HS-5 (cell line): ENCODE results near the gene HSPBP1.
"Not testable (repeated sequence)": the region's sequence is repeated elsewhere in the genome, so short reads cannot be mapped to it uniquely, and the experiment has no call there.

Source experiments
- DNase-seq: peaks from one replicate; pipeline ENCODE4 v3.0.0-alpha.2; 2012; ENCODE audit warnings: low read depth

The HSPBP1 gene, protein sequence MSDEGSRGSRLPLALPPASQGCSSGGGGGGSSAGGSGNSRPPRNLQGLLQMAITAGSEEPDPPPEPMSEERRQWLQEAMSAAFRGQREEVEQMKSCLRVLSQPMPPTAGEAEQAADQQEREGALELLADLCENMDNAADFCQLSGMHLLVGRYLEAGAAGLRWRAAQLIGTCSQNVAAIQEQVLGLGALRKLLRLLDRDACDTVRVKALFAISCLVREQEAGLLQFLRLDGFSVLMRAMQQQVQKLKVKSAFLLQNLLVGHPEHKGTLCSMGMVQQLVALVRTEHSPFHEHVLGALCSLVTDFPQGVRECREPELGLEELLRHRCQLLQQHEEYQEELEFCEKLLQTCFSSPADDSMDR

DNA sequence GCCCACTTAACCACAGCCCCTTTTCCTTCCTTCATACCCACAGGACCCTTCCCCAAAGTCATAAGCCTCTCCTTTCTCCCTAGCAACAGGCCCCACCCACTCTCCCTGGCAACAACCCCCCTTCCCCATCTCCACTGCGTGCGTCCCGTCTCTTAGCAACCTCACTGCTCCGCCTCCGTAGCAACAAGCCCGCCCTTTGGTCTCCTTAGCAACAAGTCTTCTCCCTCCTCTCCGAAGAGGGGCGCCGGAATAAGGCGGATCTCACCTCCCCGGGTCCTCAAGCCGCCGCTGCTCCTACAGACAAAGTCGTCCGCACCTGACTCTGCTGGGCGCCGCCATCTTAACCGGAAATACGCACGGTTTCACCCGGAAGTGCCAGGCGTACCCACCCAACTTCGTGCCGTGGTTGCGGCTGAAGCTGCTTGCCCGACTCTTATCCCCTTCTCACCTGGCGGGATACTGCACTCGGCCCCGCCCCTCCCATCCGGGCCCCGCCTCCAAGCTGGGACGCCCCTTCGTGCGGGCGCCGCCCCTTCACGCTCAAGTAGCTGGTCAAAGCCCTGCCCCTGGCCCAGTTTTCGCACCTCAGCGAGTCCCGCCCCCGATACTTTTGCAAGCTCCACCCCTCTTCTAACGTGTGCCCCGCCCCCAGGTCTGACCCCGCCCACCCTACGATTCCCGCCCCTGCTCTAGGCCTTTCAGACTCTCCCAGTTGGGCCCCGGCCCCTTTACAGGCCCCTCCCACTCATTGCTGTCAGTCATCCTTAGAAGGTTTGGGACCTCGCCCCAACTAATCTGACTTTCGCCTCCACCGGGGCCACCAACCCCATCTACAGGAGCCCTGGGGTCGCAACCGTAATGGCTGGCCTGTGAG lies at the start of gene HSPBP1:
HSPBP1 (minus strand) TSS at position 341 of the 874 bp plus-strand sequence. CDS start 502 bp downstream, outside the sequence.
- peak; percentile 89 for DNase-seq

DNA sequence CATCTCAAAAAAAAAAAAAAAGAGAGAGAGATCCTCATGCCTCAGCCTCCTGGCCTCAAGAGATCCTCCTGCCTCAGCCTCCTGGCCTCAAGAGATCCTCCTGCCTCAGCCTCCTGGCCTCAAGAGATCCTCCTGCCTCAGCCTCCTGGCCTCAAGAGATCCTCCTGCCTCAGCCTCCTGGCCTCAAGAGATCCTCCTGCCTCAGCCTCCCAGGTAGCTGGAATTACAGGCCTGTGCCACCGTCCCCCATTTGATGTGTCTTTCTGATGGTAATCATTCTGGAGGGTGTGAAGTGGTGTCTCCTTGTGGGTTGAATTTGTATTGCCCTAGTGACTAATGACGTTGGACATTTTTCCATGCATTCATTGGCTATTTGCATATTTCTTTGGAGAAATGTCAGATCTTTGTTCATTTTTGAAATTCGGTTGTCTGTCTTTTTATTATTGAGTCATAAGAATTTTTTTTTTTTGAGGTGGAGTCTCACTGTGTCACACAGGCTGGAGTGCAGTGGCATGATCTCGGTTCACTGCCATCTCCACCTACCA lies 48.9 kb upstream of the HSPBP1 start:
- not testable (repeated sequence) for DNase-seq

DNA sequence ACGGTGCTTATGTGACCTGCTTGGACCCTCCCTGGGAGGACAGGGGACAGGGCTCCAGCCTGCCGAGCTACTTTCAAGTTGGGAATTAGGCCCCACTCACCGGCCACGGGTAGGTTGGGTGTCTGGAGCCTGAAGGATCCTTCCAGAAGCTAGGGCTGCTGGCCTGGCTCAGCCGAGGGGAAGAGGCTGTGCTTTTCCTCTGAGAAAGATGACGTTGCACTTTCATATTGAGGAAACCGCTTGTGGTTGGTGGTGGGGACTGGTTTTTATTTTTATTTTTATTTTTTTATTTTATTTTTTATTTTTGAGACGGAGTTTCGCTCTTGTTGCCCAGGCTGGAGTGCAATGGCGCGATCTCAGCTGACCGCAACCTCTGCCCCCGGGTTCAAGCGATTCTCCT lies 45.3 kb upstream of the HSPBP1 start, which contains the start of gene TMEM150B:
TMEM150B (minus strand) TSS at position 170 of the 400 bp plus-strand sequence. CDS start 4,305 bp downstream, outside the sequence.
- no peak for DNase-seq

DNA sequence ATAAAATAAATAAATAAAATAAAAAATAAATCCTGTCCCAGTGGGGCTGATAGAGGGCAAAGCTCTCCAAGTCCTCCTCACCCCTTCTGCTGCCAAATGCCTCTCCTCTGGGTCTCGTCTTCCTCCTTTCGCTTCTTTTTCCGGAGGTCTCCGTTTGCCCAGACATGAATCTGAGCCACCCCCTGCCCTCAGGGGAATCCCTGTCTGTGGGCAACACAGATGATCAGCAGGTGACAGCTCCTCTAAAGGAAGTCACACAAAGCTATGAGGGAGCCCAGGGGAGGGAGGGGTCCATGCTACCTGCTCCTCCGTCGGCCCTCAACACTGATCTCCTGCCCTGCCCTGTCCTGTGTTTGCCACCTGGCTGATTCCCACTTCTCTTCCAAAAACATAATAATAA lies 44.8 kb upstream of the HSPBP1 start:
- DNase-seq = no peak

DNA sequence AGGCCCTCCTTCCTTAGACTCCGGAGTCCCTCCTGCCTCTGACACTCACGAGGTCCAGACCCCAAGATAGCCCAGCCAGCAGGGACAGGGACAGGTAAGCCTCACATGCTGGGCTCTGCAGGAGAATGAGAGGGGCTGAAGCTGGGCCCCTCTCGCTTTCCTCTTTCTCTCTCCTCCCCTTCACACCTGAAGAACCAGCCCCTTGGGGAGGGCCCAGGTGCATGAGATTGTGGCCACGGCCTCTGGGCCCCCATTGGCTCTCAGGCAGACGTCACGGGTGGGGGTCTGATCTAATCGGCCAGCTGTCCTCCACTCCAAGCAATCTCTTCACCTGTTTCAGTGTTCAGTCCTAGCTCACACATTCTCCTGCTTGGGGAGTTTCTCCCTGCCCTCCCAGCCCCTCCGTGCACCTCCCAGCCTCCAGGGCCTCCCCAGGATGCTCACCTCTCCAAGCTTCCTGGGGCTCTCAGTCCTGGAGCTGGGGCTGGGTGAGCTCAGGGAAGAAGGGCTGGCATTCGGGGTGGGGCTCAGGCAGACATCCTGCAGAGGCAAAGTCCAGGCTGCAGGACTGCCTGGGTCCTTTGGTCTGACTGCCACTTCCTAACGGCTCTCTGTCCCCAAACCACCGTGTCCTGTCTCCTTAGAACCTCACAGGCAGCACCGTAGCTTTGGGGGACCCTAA lies 42.4 kb upstream of the HSPBP1 start:
- no peak for DNase-seq

DNA sequence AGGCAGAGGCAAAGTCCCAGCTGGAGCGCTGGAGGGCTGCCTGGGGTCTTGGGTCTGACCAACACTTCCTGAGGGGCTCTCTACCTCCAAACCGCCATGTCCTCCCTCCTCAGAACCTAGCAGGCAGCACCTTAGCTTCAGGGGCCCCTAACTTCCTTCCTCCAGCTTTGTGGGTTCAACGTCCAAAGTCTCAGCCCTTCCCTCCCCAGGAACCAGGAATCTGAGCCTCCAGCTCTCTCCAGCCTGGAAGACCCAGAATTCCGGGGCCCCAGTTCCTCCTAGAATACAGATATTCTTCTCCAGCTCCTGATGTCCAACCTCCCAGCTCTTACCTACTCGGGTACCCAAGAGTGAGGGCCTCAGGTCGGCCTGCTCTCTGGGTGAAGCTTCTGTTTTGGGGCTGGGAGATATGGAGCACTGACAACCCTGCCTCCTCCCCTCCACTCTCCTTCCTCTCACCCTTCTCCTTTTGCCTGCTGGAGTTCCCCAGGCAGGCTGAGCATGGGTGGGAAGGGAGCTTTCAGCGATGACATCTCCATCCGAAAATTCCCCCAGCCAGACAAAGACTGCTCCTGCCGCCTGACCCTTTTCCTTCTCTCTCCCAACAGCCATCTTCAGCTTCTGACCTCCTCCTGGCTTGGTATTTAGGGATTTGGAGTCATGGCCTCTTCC lies 41.7 kb upstream of the HSPBP1 start:
- DNase-seq = no peak

DNA sequence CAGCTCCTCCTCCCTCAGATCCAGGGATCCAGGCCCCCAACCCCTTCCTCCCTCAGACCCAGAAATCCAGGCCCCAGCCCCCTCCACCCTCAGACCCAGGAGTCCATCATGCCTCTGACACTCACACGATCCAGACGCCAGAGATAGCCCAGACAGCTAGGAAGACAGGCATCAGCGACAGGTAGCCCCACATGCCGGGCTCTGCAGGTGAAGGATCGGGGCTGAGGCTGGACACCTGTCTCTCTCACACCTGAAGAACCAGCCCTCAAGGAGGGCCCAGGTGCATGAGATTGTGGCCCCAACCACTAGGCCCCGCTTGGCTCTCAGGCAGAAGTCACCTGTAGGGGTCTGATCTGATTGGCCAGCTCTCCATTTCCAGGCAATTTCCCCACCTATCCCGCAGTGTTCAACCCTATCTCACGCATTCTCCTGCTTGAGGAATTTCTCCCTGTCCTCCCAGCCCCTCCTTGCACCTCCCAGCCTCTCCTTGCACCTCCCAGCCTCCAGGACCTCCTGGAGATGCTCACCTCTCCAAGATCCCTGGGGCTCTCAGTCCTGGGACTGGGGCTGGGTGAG lies 41.0 kb upstream of the HSPBP1 start:
- no peak for DNase-seq

DNA sequence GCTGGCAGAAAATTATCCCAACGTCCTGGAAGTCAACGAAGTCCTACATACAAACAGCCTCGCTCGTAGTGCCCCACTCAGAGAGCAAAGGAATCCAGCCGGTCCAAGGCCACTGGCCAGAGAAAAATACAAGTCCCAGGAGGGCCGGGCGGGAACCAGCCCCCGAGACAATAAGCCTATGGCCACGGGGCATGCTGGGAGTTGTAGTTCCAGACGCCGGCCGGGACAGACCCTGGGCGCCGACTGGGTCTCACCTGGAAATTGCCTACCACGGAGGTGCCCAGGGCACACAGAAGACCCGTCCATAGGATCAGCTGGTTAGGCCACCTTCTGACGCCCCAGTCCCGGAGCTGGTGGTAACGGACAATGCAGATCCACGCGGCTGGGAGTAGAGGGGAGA lies 39.9 kb upstream of the HSPBP1 start:
- DNase-seq = no peak

DNA sequence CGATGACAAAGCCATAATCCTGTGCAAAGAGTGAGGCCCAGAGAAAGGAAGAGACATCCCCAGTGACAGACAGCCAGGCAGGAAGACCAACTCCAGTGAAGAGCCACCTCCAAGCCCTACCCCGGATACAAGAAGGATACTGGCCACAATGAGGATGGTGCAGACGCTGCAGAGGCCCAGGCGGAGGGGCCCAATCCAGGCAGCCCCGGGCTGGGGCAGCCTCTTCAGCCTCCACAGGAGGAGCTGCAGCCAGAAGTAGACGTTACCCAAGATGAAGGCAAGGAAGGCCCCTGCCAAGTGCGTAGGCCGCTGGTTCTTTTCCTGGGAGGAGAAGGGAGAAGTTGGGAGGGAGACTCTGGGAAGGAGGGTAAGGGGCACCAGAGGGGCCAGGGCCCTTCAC lies 36.7 kb upstream of the HSPBP1 start:
- no peak for DNase-seq

DNA sequence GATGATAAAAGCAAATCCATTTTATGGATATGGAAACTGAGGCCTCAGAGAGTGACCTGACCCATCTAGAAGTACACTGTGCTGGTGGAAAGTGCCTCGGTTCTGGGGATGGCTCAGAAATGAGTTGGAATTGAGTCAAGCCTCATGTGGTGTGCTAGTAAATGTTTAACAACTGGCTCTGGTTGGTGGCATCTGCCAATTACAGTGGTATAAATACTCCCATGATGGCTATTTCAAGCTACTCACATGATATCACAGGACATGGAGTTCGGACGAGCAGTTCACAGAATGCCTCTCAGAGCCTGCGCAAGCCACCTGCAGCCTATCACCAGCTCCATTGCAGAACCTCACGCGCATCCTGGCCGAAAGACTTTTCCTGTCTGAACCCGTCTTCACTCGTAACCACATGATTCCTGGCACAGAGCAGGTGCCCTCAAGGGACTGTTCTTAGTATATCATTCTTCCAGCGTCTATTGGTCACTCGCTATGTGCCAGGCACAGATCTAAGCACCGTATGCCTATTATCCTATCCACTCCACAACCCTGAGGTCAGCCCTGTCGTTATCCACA lies 36.1 kb upstream of the HSPBP1 start:
- no peak for DNase-seq

DNA sequence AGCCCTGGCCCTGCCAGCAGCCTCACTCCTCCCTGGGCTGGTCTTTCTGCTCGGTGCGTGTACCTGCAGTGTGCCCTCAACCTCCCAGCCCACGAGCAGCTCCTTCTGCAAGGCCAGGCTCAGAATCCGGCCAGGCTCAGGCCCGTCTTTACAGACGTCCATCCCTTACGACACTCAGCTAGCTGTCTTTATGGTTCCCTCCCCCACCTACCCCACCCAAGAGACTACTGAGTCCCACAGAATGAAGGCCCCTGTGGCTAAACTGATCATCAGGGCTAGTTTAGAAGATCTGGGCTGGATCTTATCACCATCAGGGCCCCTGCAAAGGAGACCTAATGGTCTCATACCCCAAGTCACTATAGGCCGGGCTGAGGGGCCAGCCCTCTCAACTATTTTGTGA lies 34.5 kb upstream of the HSPBP1 start:
- no peak for DNase-seq

DNA sequence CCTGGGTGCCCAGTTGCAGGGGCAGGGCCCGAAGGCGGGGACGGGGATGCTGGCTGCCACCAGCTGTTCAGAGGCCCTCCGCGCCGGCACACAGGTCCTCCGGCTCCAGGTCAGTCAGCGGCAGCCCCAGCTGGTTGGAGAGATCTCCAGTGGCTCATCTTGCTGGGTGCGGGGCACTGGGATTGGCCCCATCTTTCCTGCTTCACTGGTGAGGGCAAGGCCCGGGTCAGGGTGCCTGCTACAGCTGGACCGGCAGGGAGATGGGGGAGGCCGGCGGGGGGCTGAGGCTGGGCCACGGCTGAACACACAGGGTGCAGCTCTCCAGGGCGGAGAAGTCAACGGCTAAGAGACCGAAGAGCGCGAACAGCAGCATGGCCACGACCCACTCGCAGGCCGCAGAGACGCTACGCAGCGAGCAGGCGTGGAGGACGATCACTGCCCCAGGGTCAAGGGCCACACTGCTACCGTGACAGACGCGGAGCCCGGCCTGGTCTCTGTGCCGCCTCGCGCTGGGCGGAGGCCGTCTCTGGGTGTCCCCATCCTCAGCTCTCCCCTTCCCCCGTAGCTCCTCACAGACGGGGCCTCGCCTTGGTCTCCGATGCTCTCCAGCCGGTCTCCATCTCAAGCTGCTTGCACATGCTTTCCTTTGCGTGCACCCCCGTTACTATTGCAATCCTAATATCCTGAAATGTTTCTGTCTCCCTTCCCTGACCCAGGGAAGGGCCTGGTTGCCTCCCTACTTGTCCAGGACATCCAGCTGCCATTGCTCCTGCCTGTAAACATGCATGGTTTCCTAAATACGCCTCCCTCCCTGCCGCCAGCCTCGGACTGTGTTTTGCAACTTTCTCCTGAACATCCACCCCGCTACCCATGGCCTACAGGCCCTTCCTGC lies 33.0 kb upstream of the HSPBP1 start:
- DNase-seq = no peak

DNA sequence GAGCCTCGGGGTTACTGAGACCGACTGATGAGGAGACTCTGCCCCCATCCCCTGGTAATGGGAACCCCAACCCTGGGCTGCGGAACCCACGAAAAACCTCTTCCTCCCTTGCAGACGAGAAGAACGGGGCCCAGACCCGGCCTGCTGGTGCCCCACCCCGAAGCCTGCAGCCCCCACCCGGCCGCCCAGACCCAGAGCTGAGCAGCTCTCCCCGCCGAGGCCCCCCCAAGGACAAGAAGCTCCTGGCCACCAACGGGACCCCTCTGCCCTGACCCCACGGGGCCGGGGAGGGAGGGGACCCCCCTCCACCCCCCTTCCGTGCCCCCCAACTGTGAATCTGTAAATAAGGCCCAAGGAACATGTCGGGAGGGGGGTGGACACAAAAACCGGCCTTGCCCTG lies 31.9 kb upstream of the HSPBP1 start:
- DNase-seq = no peak

DNA sequence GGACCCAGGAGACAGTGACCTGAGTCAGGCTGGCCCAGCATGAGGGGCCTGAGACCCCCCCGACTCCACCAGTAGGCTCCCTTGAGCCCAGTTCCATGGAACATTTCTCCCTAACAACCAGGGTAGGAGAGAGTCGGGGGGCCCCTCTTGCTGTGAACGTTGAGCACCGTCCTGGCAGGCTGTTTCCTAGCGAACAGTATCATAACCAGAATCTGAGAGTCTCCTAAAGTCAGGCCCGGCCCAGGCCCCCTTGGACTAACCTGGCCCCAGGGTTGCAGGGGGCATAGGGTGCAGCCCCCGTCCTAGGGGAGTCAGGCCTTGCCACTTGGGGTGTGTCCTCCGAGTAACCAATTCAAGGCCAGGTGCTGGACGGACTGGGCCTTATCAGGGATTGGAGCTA lies 31.5 kb upstream of the HSPBP1 start:
- DNase-seq = no peak

DNA sequence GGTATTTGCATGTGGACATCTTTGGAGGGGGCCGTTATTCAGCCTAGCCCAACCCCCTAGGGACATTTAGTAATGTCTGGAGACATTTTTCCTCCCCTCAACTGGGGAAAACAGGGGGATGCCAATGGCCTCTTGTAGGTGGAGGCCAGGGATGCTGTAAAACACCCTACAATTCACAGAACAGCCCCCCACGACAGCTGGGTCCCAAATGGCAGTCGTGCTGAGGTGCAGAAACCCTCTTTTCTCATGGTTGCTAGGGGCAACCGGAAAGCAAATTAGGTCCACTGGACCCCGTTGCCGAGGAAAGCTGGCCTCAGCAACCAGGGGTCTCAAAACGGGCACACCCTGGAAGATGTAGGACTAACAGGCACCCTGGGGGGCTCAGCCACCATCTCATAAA lies 30.6 kb upstream of the HSPBP1 start:
- no peak for DNase-seq

DNA sequence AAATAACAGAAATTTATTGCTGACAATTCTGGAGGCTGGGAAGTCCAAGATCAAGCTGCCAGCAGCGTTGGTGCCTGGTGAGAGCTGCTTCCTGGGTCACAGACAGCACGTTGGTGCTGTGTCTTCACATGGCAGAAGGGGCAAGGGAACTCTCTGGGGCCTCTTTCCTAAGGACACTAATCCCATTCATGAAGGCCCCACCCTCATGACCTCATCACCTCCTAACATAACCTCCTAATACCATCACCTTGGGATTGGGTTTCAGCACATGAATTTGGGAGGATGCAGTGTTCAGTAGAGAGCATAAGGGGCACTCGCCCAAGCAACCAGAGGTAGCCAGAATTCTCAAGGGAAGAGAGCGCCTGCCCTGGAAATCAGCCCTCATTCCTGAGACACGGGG lies 29.5 kb upstream of the HSPBP1 start:
- DNase-seq = no peak

DNA sequence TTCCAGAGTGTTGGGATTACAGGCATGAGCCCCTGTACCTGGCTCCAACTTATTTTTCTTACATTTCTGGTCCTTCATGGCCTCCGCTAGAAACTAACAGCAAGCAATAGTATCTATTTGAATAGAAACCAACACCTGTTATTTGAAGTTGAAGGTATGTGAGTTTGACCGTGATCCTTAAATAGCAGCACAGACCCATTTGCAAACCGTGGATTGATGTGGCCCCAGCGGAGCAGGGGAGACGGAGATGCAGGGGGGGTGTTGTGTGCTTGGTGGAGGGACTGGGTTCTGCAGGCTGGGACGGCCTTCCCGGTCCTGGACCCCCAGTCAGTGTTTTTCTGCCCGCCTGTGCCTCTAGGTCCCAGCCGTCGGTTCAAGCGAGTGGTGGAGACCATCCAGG lies 28.4 kb upstream of the HSPBP1 start:
- DNase-seq = no peak

DNA sequence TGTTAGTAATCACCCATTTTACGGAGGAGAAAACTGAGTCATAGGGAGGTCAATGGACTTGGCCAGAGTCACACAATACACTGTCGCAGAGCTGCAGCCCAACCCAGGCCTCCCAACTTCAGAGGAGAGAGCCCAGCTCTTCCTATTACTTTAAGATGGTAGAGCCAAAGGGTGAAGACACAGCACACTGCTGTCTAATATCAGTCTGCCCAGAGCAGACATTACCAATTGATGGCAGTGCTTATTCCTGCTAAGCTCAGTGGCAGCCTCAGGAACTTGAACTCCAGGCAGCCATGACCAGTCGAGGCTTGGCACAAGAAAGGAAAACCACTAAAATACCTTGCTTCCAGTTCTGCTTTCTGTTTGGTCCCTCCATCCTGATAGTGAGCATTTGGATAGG lies 26.8 kb upstream of the HSPBP1 start:
- DNase-seq = no peak

DNA sequence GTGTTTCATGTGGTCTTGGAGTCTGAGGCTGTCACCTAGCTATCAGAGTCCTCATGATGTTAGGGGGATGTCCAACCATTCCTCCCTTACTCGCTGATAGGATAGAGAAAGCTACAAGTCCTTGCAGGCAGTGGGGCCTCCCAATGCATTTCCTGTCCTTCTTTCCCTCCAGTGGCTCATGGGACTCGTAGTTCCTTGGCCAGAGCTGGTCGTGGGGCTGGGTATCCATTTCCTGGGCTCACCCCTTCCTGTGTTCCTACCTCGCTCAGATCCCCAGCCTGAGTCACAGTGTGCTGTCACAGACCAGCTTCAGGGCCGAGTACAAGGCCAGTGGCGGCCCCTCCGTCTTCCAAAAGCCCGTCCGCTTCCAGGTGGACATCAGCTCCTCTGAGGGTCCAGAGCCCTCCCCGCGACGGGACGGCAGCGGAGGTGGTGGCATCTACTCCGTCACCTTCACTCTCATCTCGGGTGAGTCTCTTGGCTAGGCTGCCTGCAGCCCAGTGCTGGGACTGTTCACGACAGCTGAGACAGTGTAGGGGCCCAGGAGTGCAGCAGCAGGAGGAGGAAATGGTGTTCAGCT lies 26.2 kb upstream of the HSPBP1 start:
- DNase-seq = no peak

DNA sequence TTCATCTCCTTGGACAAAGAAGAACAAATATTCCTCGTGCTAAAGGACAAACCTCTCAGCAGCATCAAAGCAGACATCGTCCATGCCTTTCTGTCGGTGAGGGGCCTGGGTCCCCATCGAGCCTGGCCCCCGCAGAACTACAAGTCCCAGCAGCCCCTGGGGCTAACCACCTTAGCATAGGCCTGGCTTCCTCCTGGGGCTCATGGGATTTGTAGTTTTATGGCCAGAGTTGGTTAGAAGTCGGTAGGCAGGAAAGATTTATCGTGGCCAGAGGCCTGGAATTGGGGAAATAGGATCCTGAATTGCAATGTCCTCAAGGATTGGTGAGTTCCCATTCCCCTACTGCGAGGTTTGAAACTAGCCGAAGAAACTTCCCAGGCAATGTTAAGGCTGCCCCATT lies 25.6 kb upstream of the HSPBP1 start:
- DNase-seq = no peak
